Effector memory CD8-positive, alpha-beta T cell (primary cell): ENCODE measurements around the gene HS6ST2.

Experiments
- ATAC-seq: fragments of 150-1000 bp; cut with Tn5 transposase; replicated peaks from 2 replicates; pipeline ENCODE4 v1.10.0; 2021; ENCODE audit warnings: mild to moderate bottlenecking, moderate library complexity
- DNase-seq, 3 experiments: peaks; one replicate each; pipeline ENCODE4 v3.0.0; 2021
- H3K27ac Mint-ChIP-seq, 2 donors: one replicate each; pipeline ENCODE4 v1.8.0; 2022; ENCODE audit warnings: mild to moderate bottlenecking in 2 of 2, mixed read lengths in 2 of 2, moderate library complexity in 2 of 2
- H3K27me3 Mint-ChIP-seq, 2 donors: one replicate each; pipeline ENCODE4 v1.8.0; 2022; ENCODE audit warnings: mixed read lengths in 2 of 2
- H3K36me3 Mint-ChIP-seq: one replicate; pipeline ENCODE4 v1.8.0; 2022; ENCODE audit warnings: mild to moderate bottlenecking, moderate library complexity, mixed read lengths; ENCODE audit not compliant: insufficient read depth
- H3K4me1 Mint-ChIP-seq, 2 donors: one replicate each; pipeline ENCODE4 v1.8.0; 2022; ENCODE audit warnings: low read depth in 2 of 2, mixed read lengths in 2 of 2
- H3K4me3 Mint-ChIP-seq, 2 donors: one replicate each; pipeline ENCODE4 v1.8.0; 2022; ENCODE audit warnings: mild to moderate bottlenecking in 2 of 2, mixed read lengths in 2 of 2, moderate library complexity in 2 of 2
- H3K9me3 Mint-ChIP-seq, 2 donors: one replicate each; pipeline ENCODE4 v1.8.0; 2022; ENCODE audit warnings: mixed read lengths in 2 of 2

Gene HS6ST2

DNA sequence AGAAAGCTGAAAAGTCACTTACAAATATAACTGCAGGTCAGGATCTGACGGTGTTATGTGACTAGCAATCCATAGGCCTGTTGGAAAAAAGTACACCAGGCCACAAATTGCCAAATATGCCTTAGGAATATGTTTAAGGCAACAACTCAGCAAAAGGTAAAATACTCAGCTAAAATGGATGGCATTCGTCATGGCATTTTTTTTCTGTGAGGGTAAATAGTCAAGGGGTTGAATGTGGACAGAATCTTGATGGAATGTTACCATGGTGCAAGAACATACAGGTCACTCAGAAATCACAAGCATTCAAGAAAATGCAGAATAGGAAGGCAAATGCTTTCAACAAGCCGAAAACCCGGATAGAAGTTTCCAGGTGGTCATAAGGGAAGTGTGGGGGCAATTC, 347.9 kb downstream of the HS6ST2 start:
- ATAC-seq = no peak
- H3K27me3 Mint-ChIP-seq = no peaks in the 10 kb centered on the region
- DNase-seq = no peak
- no peaks in the 10 kb centered on the region for H3K4me1 Mint-ChIP-seq
- no peaks in the 10 kb centered on the region for H3K9me3 Mint-ChIP-seq
- no peaks in the 10 kb centered on the region for H3K36me3 Mint-ChIP-seq
- H3K27ac Mint-ChIP-seq = no peak overlapping the region
- H3K4me3 Mint-ChIP-seq = no peak overlapping the region

DNA sequence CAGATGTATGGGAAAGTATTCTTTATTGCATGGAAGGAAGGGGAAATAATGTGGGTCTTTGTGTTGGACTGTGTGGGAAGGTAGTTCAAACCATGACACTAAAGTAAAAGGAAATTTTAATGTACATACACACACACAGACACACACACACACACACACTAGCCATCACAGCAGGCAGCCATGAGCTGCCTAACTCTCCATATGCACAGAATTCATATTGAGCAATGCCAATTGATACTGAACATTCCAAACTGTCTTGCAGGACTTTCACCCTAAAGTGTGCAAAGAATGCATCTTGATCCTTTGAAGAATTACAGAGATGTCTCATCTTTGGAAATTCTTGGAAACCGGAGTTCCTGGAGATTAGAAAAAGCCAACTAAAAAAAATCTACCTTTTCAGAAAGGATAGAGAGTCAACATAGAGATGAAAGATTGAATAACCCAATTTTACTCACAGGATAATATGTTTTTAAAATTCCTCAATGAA, 349.0 kb downstream of the HS6ST2 start:
- DNase-seq (no peak), ATAC-seq (no peak)
- Mint-ChIP-seq H3K4me3 (no peak overlapping the region), H3K27me3 (no peaks in the 10 kb centered on the region), H3K9me3 (no peaks in the 10 kb centered on the region), H3K27ac (no peak overlapping the region), H3K4me1 (no peaks in the 10 kb centered on the region), H3K36me3 (no peaks in the 10 kb centered on the region)

DNA sequence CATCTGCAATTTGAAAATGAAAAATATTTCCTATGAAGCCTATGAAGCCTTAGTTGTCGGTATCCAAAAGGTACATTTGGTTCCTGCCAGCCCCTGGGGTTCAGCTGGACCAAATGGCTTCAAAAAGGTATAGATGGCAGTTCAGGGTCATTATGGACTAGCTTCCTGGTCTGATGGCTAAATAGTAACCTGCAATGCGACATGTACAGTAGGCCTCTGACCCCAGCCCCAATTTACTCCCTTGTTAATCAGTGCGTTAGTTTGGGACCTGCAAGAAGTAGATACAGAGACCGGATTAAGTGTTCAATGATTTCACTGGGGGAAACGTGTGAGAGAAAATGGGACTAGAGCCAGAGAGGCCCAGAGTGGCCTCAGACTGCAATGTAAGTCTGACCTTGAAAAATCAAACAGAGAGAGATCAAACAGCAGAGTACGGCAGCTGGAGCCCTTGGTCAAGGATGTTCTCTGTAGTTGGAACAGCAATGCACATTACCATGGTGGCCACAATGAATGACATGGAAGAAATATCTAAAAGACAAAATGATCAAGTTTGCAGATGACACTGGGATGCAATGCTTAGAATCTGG, 354.6 kb downstream of the HS6ST2 start:
- Mint-ChIP-seq H3K4me1 (no peaks in the 10 kb centered on the region), H3K27ac (no peak overlapping the region), H3K9me3 (no peaks in the 10 kb centered on the region), H3K4me3 (no peak overlapping the region), H3K36me3 (no peaks in the 10 kb centered on the region), H3K27me3 (peaks cover 0 to 5% of the 10 kb centered on the region in 2 donors)
- DNase-seq = no peak
- no peak for ATAC-seq

DNA sequence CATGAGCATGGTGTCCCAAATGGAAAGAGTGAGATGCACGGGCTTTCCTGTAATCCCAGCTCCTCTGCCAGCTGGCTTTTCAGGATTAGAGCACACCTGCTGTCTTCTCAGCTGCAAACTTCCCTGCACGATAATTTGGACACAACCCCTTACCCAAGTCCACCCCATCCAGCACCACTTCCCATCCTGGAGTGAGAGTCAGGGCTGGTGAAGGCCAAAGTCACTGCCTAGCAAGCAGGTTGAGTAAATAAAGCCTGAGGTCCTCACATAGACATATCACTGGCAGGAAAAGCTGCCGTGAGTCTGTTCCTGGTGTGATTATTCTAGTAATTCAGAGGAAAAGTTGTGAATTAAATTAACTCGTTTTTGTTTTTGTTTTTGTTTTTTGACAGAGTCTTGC, 355.7 kb downstream of the HS6ST2 start:
- H3K9me3 Mint-ChIP-seq = no peaks in the 10 kb centered on the region
- no peaks in the 10 kb centered on the region for H3K36me3 Mint-ChIP-seq
- H3K27ac Mint-ChIP-seq = no peak overlapping the region
- no peak for DNase-seq
- no peak overlapping the region for H3K4me3 Mint-ChIP-seq
- no peak for ATAC-seq
- H3K4me1 Mint-ChIP-seq = no peaks in the 10 kb centered on the region
- peaks cover 0 to 5% of the 10 kb centered on the region in 2 donors for H3K27me3 Mint-ChIP-seq

DNA sequence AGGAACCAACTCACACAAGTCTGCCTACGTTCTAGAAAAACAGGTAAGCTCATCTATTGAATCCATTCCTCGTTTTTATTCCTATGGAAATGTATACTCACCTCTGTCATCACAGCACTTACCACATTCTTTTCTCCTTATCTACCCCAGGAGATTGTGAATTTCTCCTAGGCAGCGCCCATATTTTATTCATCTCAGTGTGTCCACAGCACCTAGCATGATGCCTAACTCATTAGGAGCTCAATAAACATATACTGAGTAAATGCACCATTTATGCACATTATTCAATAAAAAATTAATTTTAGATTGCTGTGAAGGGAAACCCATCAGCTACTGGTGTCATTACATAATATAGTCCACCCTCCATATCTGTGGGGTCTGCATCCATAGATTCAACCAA, 363.4 kb downstream of the HS6ST2 start:
- no peaks in the 10 kb centered on the region for H3K27me3 Mint-ChIP-seq
- no peak overlapping the region for H3K4me3 Mint-ChIP-seq
- H3K36me3 Mint-ChIP-seq = no peaks in the 10 kb centered on the region

DNA sequence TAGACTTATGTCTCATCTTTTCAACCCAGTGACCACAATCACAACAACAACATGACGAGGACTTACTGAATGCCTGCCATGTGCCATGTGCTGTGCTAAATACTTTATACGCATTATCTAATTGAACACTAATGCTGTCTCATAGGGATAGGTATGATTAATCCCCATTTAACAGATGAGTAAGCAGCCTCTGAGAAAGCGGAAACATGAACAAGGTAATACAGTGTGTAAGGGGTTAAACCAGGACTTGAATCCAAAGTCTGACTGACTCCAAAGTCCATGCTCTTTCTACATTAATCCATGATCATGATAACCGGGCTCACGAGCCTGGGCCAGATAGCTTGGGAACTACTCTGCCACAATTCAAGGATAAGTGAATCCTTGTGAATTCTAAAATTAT, 364.3 kb downstream of the HS6ST2 start:
- Mint-ChIP-seq H3K4me3 (no peak overlapping the region), H3K36me3 (no peaks in the 10 kb centered on the region), H3K27me3 (no peaks in the 10 kb centered on the region), H3K9me3 (no peaks in the 10 kb centered on the region), H3K27ac (no peak overlapping the region), H3K4me1 (no peaks in the 10 kb centered on the region)
- DNase-seq (no peak), ATAC-seq (no peak)

More for the DNA sequence above, 363.4 kb downstream of the HS6ST2 start:
- no peaks in the 10 kb centered on the region for H3K9me3 Mint-ChIP-seq
- H3K27ac Mint-ChIP-seq = no peak overlapping the region
- no peak for DNase-seq
- ATAC-seq = no peak
- no peaks in the 10 kb centered on the region for H3K4me1 Mint-ChIP-seq

DNA sequence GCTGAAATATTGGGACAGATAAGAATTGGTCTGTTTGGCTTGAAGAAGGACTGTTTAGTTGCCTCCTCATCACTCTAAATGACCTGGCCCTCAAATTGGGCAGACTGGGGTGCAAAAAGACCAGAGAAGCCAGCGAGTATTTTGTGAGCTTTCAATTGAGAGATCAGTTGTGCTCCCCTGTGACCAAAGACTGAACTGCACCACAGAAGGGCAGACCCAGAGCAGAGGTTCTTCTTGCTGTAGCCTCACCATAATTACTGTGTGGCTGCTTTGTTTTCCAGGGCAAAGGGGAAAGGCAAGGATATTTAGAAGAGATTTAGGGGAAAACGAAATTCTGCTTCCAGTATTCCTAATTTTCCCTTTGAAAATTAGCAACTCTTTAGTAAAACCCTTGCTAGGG, 365.5 kb downstream of the HS6ST2 start:
- H3K27me3 Mint-ChIP-seq = no peaks in the 10 kb centered on the region
- H3K9me3 Mint-ChIP-seq = no peaks in the 10 kb centered on the region
- no peaks in the 10 kb centered on the region for H3K36me3 Mint-ChIP-seq
- no peak overlapping the region for H3K4me3 Mint-ChIP-seq
- DNase-seq (peak in 1 of 3 experiments; percentile 1), ATAC-seq (no peak)
- no peak overlapping the region for H3K27ac Mint-ChIP-seq
- no peaks in the 10 kb centered on the region for H3K4me1 Mint-ChIP-seq

DNA sequence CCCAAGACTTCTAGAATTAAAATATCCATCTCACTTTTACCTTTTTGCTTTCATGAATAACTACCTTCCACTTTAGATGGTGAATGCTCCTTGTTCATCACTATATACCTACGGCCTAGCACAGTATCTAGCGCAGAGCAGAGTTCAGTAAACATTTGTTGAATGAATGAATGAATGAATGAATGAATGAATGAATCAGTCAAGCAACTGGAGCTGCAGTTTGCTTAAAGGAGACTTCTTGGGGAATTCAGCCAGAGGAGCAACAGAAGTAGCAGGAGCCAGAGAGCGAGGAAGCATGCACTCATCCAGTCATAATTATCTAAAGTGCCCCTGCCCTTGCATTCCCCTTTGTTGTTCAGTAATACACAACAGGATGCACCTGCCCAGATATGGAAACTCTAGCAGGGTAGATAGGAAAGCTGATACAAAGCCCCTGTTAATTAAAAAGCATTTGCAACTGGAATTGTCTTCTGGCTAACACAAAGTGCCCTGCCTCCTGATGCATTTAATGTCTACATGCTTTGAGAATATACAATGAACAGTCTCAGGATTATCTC, 366.6 kb downstream of the HS6ST2 start:
- Mint-ChIP-seq H3K9me3 (no peaks in the 10 kb centered on the region), H3K4me1 (no peaks in the 10 kb centered on the region), H3K4me3 (no peak overlapping the region), H3K27me3 (no peaks in the 10 kb centered on the region), H3K36me3 (no peaks in the 10 kb centered on the region), H3K27ac (no peak overlapping the region)
- no peak for ATAC-seq
- no peak for DNase-seq

DNA sequence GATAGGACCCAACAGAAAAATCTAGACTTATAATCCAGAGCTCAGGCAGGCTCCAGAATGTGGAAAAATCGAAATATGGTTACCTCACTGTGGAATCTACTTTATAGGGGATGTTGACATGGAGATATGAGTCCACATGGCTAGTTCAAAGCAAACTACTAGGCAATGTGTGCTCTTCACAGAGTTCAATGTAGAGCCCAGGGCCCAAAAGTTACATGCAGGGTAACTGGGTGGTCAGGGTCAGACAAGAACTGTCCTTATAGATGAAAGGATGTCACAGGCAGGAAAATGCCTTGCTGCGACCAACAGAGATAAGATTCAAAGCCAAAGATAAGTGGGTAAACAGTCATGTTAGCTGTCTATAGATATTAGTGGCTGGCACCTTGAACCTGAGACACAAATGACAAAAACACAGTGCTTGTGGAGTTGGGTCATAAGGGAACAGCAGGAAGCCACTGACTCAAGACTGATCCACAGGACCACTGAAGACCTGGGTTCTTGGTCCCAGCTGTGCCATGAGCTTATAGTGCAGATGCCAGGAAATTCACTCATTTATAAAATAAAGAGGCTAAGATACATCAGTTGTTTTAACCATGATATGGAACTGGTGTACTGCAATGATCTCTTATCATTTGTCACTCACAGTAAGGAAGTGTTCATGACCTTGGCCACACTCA, 367.9 kb downstream of the HS6ST2 start:
- no peaks in the 10 kb centered on the region for H3K36me3 Mint-ChIP-seq
- DNase-seq (no peak), ATAC-seq (no peak)
- H3K27ac Mint-ChIP-seq = no peak overlapping the region
- H3K4me1 Mint-ChIP-seq = no peaks in the 10 kb centered on the region
- H3K9me3 Mint-ChIP-seq = no peaks in the 10 kb centered on the region
- no peaks in the 10 kb centered on the region for H3K27me3 Mint-ChIP-seq
- no peak overlapping the region for H3K4me3 Mint-ChIP-seq

DNA sequence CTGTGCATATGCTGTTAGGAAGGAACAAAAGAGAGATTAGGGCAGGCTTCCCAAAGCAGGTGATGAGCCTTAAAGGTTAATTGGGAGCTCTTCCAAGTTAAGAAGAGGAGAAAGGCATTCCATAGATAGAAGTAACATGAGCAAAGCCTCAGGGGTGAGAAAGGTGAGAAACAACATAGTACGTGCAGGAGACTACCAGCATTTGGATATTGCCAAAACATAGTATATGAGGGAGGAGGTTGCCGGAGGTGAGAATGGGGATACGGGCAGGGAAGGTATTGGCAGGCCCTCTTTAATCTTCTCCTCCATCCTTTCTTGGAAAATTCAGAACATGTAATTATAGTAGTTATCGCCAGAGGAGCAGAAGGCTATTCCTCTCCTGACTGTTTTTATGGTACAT, 373.5 kb downstream of the HS6ST2 start:
- peaks cover 7 to 19% of the 10 kb centered on the region in 2 donors for H3K27me3 Mint-ChIP-seq
- no peak for DNase-seq

DNA sequence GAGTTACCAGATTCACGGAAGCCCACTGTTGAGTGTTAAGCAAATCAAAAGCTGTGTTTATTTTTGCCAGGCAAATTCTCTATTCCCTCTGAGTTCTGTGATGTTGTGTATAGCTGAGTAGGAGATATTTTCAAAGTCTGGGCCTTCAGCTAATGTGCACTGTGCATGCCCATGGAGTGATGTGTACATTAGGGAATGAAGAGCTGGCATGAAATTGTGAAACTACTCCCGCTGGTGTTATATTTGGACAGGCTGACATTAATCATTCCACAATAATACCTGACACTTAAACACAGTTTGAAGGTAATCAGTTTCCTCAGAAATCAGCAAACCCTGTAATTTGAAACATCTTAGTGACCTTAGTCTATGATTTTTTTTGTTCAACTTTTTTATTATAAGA, 381.5 kb downstream of the HS6ST2 start:
- H3K4me1 Mint-ChIP-seq = no peaks in the 10 kb centered on the region
- DNase-seq (no peak), ATAC-seq (no peak)
- H3K27ac Mint-ChIP-seq = no peak overlapping the region
- no peaks in the 10 kb centered on the region for H3K9me3 Mint-ChIP-seq
- H3K36me3 Mint-ChIP-seq = no peaks in the 10 kb centered on the region
- H3K4me3 Mint-ChIP-seq = no peak overlapping the region
- peaks cover 0 to 16% of the 10 kb centered on the region in 2 donors for H3K27me3 Mint-ChIP-seq

More for the DNA sequence above, 373.5 kb downstream of the HS6ST2 start:
- Mint-ChIP-seq H3K36me3 (no peaks in the 10 kb centered on the region), H3K9me3 (no peaks in the 10 kb centered on the region), H3K27ac (no peak overlapping the region), H3K4me1 (no peaks in the 10 kb centered on the region), H3K4me3 (no peak overlapping the region)
- no peak for ATAC-seq
